GM21447 (cell line): ENCODE measurements around the gene CGRRF1.

Source experiments
- ATAC-seq: cut with Tn5 transposase; IDR thresholded peaks from one replicate; pipeline ENCODE4 v1.9.1; 2021; ENCODE audit not compliant: unreplicated experiment

Gene CGRRF1

DNA sequence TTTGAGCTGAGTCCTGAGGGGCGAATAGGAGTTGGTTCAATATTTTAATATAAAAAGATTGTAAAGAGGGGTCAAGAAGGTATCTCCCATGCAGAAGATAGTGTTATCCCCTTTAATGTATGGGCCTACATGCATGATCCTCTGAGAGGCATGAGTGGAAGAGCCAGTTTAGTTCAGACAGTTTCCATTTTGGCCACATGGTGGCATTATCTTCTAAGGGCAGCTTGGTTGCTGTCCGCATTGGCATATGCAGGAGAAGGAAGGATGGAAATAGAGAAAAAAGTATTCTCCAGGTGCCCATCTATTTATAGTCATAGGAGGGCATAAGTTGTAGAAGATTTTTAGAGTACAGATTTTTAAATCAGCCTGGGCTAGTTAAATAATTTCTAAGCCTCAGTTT is 62.6 kb downstream of the CGRRF1 start:
- ATAC-seq, result no peak

DNA sequence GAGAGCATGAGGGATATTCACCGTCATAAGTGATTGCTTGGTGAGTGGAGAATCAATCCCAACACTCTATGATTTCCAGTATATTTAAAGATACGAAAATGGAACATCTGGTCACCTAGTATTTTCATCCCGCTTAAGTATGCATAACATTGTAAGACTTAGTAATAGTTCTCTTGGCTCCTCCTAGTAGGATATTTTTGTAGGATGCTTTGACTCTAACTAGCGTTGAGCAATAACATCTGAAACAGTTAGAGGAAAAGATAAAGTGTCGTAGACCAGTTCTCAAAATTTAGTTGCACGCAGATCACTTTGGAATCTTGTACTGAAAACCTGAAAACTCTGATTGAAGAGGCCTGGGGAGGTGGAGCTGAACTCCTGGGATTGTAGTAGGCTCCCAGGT is 64.8 kb downstream of the CGRRF1 start:
- no peak for ATAC-seq

DNA sequence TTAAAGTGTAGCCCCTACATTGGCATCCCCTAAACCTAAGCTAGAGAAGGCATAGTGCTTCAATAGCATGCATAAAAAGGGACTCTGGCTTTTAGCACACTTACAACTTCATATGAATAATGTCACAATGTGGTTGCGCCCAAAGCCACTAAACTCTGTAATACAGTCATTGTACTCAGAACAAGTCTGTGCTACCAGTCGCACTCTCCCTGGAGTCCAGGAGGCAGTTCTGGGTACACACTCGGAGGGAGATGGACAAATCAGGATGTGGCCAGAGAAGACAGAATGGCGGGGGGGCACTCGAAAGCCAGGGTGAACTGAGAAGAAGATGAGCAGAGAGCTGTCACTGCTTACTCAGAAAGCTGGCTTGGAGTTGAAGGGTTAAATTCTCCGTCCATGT is 67.8 kb downstream of the CGRRF1 start:
- ATAC-seq, result no peak

DNA sequence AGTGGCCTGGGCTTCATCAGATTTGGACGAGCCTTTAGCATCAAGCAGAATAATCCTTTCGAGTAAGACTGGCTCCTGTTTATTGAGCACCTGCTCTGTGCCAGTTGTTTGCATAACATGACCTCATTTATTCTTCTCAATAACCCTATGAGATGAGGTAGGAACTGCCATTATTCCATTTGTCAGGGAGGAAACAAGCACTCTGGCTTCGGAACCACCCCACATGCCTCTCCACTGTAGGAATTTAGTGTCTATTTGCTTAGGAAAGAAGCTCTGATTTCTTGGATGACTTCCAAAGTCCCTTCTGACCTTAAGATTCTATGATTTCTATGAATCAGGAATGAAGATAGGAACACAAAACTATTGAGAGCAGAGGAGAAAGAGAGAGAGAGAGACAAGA is 68.3 kb downstream of the CGRRF1 start:
- no peak for ATAC-seq

DNA sequence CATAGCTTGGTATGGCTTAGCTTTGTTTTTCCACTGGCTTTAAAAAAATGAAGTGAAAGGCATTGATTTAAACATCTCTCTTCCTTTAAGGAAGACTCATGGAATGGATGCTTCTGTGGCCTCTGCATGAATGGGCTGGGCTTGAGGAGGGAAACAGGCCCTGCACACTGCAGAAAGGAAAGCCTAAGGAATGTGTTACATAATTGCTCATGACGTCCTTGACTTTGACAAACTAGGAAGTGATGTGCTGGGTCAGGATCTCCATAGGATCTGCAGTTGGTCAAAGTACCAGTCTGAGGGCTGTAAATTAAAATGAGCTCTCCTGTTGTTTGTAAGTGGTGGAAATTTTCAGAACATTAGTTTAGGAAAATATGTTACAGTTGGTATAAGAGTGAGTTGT is 69.9 kb downstream of the CGRRF1 start:
- ATAC-seq, result no peak

- ATAC-seq, result no peak
Measured at GRCh38 chr14:54580933-54581332, 71.2 kb downstream of the CGRRF1 start.

GRCh38 chr14:54582334-54582733 is 72.6 kb downstream of the CGRRF1 start:
- no peak for ATAC-seq

DNA sequence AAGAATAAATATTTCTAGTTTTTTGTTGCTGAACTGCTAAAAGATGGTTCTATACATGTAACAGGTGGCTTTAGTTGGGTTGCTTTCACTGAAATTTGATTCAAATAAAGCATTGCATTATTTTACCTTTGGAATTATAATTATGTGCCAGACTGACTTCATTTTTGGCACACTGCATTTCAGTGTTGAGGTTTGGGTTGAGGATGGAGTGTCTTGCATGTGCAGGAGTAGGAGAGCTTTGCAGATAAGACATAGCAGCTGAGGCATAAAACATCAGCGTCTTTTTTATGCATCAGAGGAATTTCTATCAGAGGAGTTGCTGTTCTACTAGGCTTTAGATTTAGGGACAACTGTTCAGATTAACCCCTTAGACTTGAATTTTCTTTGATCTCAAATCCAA is 74.4 kb downstream of the CGRRF1 start:
- no peak for ATAC-seq

DNA sequence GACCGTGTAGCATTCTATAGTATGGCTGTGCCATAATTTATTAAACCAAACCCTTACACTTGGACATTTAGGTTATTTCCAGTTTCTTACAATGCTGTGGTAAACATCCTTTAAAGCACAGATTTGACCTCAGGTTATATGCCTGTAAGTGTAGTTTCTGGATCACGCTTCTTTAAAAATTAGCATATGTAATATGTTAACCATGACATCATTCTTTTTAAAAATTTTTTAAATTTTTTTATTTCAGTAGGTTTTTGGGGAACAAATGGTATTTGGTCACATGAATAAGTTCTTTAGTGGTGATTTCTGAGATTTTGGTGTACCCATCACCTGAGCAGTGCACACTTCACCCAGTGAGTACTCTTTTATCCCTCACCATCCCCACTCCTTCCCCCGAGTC is 75.5 kb downstream of the CGRRF1 start:
- no peak for ATAC-seq
